ENCODE results near the gene SLCO3A1.

SLCO3A1 gene

DNA sequence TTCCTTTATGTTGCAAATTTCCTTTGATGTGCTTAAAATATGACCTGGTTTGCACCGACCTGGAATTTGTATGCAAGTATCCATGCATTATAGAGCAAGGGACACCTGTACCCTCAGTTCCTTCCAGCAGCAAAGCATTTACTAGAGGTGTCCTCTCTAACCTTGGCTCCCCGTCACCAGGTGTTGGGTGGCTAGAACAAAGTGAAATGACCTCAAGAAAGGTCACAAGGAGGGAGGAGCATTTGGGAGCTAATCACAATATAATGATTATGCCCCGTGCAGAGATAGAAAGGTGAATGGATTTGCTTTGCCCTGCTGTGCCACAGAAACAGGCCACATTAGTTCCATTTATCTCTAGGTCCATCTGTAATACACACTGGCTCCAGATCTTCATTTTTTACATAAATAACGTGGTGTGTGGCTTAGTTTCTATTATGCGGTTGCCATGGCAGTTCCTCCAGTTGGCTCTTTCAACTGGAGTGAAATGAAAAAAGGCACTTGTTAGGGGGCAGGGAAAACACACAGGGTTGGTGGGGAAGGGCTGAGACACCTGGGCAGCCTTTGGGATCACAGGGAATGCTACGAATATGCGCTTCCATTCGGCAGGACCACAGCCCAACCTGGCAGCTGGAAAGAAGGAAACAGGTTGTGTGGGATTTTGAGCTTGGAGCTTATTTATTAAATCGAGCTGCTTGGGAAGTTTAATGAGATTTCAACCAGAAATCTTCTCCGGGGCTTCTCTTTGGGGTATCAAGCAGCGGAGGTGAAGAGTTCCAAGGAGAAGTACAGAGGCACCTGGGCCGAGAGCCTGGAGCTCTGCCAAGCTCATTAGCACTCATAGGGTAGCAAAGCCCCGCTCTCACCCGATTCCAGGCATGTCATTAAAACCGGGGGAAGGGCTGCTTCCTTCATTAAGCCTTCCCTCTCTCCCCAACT lies 306.7 kb downstream of the SLCO3A1 start:
- no peak for DNase-seq (ENCODE audit: low read depth in 3 of 3)

GRCh38 chr15:92161039-92161670 lies 307.6 kb downstream of the SLCO3A1 start:
- no peak for DNase-seq (ENCODE audit: low read depth in 3 of 3)

DNA sequence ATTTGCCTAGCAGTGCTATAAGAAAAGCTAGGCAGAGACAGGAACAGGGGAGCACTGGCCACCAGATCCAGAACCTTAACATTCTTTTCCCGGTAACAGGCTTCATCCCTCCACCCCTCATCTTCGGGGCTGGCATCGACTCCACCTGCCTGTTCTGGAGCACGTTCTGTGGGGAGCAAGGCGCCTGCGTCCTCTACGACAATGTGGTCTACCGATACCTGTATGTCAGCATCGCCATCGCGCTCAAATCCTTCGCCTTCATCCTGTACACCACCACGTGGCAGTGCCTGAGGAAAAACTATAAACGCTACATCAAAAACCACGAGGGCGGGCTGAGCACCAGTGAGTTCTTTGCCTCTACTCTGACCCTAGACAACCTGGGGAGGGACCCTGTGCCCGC lies 309.1 kb downstream of the SLCO3A1 start:
- DNase-seq (ENCODE audit: low read depth in 3 of 3): no peak

DNA sequence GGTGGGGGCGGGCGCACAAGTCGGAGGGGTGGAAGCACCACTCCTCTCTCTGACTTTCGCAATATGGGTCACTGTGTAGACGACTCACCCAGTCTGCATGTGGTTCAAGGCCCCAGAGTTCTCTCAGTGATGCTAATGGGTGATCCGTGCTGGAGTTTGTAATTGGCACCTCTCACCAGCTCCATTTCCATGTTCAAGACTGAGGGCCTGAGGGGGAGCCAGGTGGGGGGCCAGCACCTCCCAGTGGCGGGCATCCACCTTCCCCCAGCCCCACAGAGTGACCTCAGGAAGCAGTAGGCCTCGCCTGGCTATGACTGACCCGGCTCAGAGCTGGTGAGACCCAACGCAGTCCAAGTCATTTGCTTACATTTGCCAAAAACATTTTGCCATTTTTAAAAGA lies 310.1 kb downstream of the SLCO3A1 start:
- no peak for DNase-seq (ENCODE audit: low read depth in 3 of 3)

- DNase-seq (ENCODE audit: low read depth in 3 of 3): no peak
Measured at GRCh38 chr15:92164327-92165000, 311.0 kb downstream of the SLCO3A1 start.

GRCh38 chr15:92165001-92165346 lies 311.5 kb downstream of the SLCO3A1 start:
- DNase-seq (ENCODE audit: low read depth in 3 of 3): no peak

DNA sequence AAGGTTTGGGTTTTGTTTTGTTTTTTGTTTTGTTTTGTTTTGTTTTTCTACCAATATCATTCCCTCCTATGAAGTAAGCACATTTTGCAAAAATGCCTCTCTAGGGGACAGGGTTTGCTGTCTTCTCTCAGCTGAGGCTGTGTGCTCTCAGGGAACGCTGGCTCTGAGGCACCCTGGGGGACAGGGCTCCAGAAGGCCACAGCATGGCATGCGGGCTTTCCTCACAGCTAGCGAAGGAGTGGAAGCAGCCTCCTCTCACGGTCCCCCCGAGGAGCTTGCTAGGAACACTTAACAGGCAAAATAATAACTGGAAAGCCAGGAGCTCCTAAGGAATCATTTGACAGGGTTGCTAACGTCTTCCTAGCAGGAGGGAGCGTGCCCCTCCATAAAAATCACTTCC lies 312.5 kb downstream of the SLCO3A1 start:
- no peak for DNase-seq (ENCODE audit: low read depth in 3 of 3)

- DNase-seq (ENCODE audit: low read depth in 3 of 3): no peak
Measured at GRCh38 chr15:92166751-92167405, 313.4 kb downstream of the SLCO3A1 start.

- DNase-seq (ENCODE audit: low read depth in 3 of 3): no peak
Measured at GRCh38 chr15:92167451-92167850, 313.9 kb downstream of the SLCO3A1 start.

- DNase-seq (ENCODE audit: low read depth in 3 of 3): no peak
Measured at GRCh38 chr15:92168066-92168683, 314.7 kb downstream of the SLCO3A1 start.

GRCh38 chr15:92170897-92171296 lies 317.4 kb downstream of the SLCO3A1 start:
- no peak for DNase-seq (ENCODE audit: low read depth in 3 of 3)

GRCh38 chr15:92178911-92179310 lies 325.4 kb downstream of the SLCO3A1 start:
- no peak for DNase-seq (ENCODE audit: low read depth in 3 of 3)

- DNase-seq (ENCODE audit: low read depth in 3 of 3): no peak
Measured at GRCh38 chr15:92184142-92184541, 330.6 kb downstream of the SLCO3A1 start.

GRCh38 chr15:92184679-92185230 lies 331.2 kb downstream of the SLCO3A1 start:
- no peak for DNase-seq (ENCODE audit: low read depth in 3 of 3)

DNA sequence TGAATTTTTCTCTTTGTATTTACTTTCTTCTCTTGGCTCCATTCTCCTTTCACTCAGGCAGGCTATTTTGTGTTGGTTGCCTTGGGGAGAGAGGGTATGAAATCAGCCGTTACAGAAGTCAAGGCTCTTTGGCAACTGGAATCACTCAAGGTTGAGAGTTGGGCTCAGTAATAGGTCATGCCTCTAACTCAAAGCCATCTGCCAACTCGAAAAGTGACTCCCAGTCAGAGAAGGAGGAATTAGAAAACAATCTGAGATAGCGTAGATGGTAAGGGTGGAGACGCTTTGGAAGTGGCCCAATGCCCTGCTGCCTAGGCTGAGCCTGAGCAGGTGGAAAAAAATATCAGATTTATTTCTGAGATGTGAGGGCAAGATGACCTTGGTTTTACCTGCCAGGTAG lies 334.5 kb downstream of the SLCO3A1 start:
- DNase-seq (ENCODE audit: low read depth in 3 of 3): no peak

DNA sequence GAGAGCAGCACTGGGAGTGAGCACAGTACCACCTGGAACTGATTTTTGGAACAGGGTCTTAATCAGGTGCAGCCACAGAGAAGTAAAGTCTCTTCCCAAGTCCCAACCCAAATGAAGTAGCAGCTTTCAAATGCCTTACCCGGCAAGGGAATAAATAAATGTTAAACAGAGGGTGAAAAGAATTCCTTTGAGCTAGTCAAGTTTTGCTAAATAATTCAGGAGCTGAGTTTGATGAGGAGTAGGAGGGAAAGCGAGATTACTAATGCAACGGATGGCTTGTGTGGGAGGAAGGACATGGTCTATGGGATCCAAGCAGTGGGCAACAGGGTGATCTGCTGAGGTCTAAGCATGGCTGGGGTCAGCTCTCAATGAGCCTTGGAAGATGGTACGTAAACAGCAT lies 335.7 kb downstream of the SLCO3A1 start:
- no peak for DNase-seq (ENCODE audit: low read depth in 3 of 3)

GRCh38 chr15:92195241-92195640 lies 341.7 kb downstream of the SLCO3A1 start:
- DNase-seq (ENCODE audit: low read depth in 3 of 3): no peak

GRCh38 chr15:92196342-92196741 lies 342.8 kb downstream of the SLCO3A1 start:
- DNase-seq (ENCODE audit: low read depth in 3 of 3): no peak

DNA sequence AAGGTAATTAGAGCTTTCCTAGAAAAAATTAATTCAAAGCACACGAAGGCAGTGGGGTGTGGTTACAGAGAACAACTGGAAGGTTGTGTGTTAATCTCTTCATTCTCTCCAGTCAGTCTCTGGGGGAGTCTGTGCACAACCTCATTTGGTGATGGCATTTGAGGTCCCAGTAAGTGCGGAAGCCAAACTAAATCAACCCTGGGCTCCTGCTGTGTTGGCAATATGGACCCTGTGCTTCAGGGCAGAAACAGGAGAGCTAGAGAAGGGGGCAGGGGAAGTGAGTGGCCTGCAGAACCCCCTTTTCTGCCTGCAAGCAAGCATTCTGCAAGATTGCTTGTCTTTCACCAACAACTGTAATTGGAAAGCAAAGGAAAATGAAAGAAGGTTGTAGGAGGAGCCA lies 344.2 kb downstream of the SLCO3A1 start:
- no peak for DNase-seq (ENCODE audit: low read depth in 3 of 3)

GRCh38 chr15:92200891-92201290 lies 347.4 kb downstream of the SLCO3A1 start:
- no peak for DNase-seq (ENCODE audit: low read depth in 3 of 3)

DNA sequence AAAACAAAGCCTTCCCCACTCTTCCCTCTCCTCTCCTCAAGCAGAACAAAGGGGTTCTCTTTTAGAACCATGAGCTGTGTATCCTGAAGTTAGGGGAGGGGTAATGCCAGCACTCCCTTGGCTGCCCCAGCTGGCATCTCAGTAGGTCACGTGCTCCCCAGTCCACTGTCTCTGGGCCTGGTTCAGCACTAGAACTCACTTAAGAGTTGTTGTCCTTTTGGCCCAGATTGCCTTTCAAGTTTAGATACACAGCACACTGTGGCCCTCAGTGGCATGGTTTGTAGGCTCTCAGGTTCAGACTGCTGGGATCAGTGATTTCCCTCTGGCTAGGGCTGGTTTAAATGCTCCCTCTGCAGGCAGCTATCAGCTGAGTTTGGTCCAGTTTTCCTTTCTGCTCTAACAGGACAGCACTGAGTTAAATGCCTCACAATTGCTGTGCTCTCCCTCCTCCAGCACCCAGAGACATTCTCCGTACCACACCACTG lies 351.8 kb downstream of the SLCO3A1 start:
- DNase-seq (ENCODE audit: low read depth in 3 of 3): no peak

All from stimulated activated CD4-positive, alpha-beta T cell treated with anti-CD3 and anti-CD28 coated beads, TNF-alpha, amount 100 ng/mL, for 4 hours (primary cell).